Lower leg skin (tissue), 3 donors: ENCODE results near the gene CDC42.

Source experiments
- CTCF ChIP-seq, 3 donors: fragments of 450-650 bp; IDR thresholded peaks; one replicate each; pipeline ENCODE4 v1.5.1; 2016; ENCODE audit warnings: antibody characterized with exemption in 3 of 3, mild to moderate bottlenecking in 3 of 3, moderate library complexity in 2 of 3
- POLR2A ChIP-seq, 2 donors: fragments of 450-650 bp; IDR thresholded peaks; one replicate each; pipeline ENCODE4 v1.6.1; 2016 to 2017; ENCODE audit warnings: antibody characterized with exemption in 2 of 2, mild to moderate bottlenecking in 1 of 2, moderate library complexity in 1 of 2

- TF ChIP-seq CTCF (IDR thresholded peaks at IDR 0.05) (no peak), POLR2A (IDR thresholded peaks at IDR 0.05) (no peak)
These were observed 75.9 kb downstream of the CDC42 start for GRCh38 chr1:22128392-22128791.
